K562 (cell line): Measurements from ENCODE around the gene ZNF598. TPM values are rescaled to one million over a fixed set of nuclear protein-coding genes. Genes with fewer than 3 reads are reported as not detected.

Source experiments
- ARID2 ChIP-seq: fragments of 450-650 bp; IDR thresholded peaks from 2 replicates; pipeline ENCODE4 v1.6.1; 2017; ENCODE audit warnings: antibody characterized with exemption, mild to moderate bottlenecking
- BRF1 ChIP-seq: IDR thresholded peaks from 3 replicates; pipeline ENCODE4 v1.6.1; 2011; ENCODE audit warnings: borderline replicate concordance, mild to moderate bottlenecking; ENCODE audit not compliant: insufficient read length; ENCODE audit errors: extremely low read depth
- DNMT1 ChIP-seq: fragments of 450-650 bp; IDR thresholded peaks from 2 replicates; pipeline ENCODE4 v1.6.1; 2016; ENCODE audit warnings: antibody characterized with exemption, mild to moderate bottlenecking
- IRF2 ChIP-seq: sonication (generic); formaldehyde crosslinking; IDR thresholded peaks from 2 replicates; pipeline ENCODE4 v1.8.1; 2022; ENCODE audit warnings: mild to moderate bottlenecking, missing genetic modification reagents
- MBD2 ChIP-seq: sonication (generic); IDR thresholded peaks from 2 replicates; pipeline ENCODE4 v1.6.1; 2016; ENCODE audit warnings: low read depth, borderline replicate concordance
- MYNN ChIP-seq, 2 experiments: sonication (generic); formaldehyde crosslinking in 1 of 2; IDR thresholded peaks; 2 replicates each; pipeline versions ENCODE4 v1.5.0 to v1.6.1; 2016 to 2020; ENCODE audit warnings: antibody characterized with exemption in 1 of 2, missing genetic modification reagents in 1 of 2
- NBN ChIP-seq: fragments of 450-650 bp; IDR thresholded peaks from 2 replicates; pipeline ENCODE4 v1.6.1; 2016; ENCODE audit warnings: low read depth, mild to moderate bottlenecking
- POU5F1 ChIP-seq: fragments of 150-350 bp; IDR thresholded peaks from 2 replicates; pipeline ENCODE4 v1.6.1; 2014; ENCODE audit warnings: borderline replicate concordance, low read length, low read depth, mild to moderate bottlenecking; ENCODE audit not compliant: partially characterized antibody
- RNF2 ChIP-seq: sonication (generic); IDR thresholded peaks from 2 replicates; pipeline ENCODE4 v1.6.1; 2016
- TAL1 ChIP-seq: fragments of 450-650 bp; IDR thresholded peaks from 2 replicates; pipeline ENCODE4 v1.6.1; 2016; ENCODE audit warnings: mild to moderate bottlenecking
- TGIF2 ChIP-seq: sonication (generic); formaldehyde crosslinking; IDR thresholded peaks from 2 replicates; pipeline ENCODE4 v1.8.1; 2022; ENCODE audit warnings: mild to moderate bottlenecking, missing genetic modification reagents, moderate library complexity
- ZBED1 ChIP-seq: IDR thresholded peaks from 2 replicates; pipeline ENCODE4 v1.6.1; 2014
- ZBTB1 ChIP-seq: sonication (generic); formaldehyde crosslinking; IDR thresholded peaks from 2 replicates; pipeline ENCODE4 v1.8.1; 2023; ENCODE audit warnings: missing genetic modification reagents, low read depth, mild to moderate bottlenecking, borderline replicate concordance
- ZFX ChIP-seq: sonication (generic); formaldehyde crosslinking; IDR thresholded peaks from 2 replicates; pipeline ENCODE4 v1.8.0; 2022; ENCODE audit warnings: mild to moderate bottlenecking, missing genetic modification reagents, moderate library complexity
- ZNF174 ChIP-seq: fragments of 250-450 bp; sonication (Bioruptor Pico); IDR thresholded peaks from 2 replicates; pipeline ENCODE4 v1.4.0; 2020; ENCODE audit warnings: mild to moderate bottlenecking
- ZNF184 ChIP-seq: sonication (generic); formaldehyde crosslinking; IDR thresholded peaks from 2 replicates; pipeline ENCODE4 v1.5.0; 2020; ENCODE audit warnings: missing genetic modification reagents
- ZNF212 ChIP-seq: fragments of 450-650 bp; formaldehyde crosslinking; IDR thresholded peaks from 2 replicates; pipeline ENCODE4 v1.4.0; 2020; ENCODE audit warnings: mild to moderate bottlenecking
- polyA plus RNA-seq, 8 experiments: library from polyadenylated mRNA; depleted of rRNA in 4 of 8; stranded (reverse) in 5 of 8; unstranded in 3 of 8; fragments of >200 nt; fragmentation: Nextera tagmentation in 2 of 8; fragmentation: Illumina TruSeq in 1 of 8; extraction: Ambion mirVana in 2 of 8; extraction: Trizol in 1 of 8; gene quantifications; 2 replicates each; pipeline versions ENCODE4 v1.2.1 to v1.2.3, GENCODE V29; 2011 to 2014; ENCODE audit warnings: inconsistent platforms in 1 of 8, missing spikeins in 1 of 8
- total RNA-seq, 7 experiments: library from RNA; depleted of rRNA in 6 of 7; stranded (reverse); fragments of >200 nt in 6 of 7; fragmentation: Illumina TruSeq in 2 of 7; extraction: Trizol in 2 of 7; gene quantifications; 2 replicates each; pipeline versions ENCODE4 v1.2.1 to v1.2.3, GENCODE V29; 2011 to 2021; ENCODE audit warnings: low replicate concordance in 1 of 7
- TF ChIP-seq, protein P1 (sequence below): fragments of 450-650 bp; IDR thresholded peaks from 2 replicates; pipeline ENCODE4 v1.6.1; 2016; ENCODE audit warnings: low read depth
- TF ChIP-seq, protein P2 (sequence below): sonication (generic); formaldehyde crosslinking; IDR thresholded peaks from 2 replicates; pipeline ENCODE4 v1.8.0; 2022; ENCODE audit warnings: mild to moderate bottlenecking, missing genetic modification reagents, borderline replicate concordance

Gene ZNF598
- total and polyA plus RNA-seq, 9 of the 15 experiments (the other 6 are each of a cell fraction or from before 2014, with no cell fraction given) = 0.11 to 115 (median 29.6) TPM

DNA sequence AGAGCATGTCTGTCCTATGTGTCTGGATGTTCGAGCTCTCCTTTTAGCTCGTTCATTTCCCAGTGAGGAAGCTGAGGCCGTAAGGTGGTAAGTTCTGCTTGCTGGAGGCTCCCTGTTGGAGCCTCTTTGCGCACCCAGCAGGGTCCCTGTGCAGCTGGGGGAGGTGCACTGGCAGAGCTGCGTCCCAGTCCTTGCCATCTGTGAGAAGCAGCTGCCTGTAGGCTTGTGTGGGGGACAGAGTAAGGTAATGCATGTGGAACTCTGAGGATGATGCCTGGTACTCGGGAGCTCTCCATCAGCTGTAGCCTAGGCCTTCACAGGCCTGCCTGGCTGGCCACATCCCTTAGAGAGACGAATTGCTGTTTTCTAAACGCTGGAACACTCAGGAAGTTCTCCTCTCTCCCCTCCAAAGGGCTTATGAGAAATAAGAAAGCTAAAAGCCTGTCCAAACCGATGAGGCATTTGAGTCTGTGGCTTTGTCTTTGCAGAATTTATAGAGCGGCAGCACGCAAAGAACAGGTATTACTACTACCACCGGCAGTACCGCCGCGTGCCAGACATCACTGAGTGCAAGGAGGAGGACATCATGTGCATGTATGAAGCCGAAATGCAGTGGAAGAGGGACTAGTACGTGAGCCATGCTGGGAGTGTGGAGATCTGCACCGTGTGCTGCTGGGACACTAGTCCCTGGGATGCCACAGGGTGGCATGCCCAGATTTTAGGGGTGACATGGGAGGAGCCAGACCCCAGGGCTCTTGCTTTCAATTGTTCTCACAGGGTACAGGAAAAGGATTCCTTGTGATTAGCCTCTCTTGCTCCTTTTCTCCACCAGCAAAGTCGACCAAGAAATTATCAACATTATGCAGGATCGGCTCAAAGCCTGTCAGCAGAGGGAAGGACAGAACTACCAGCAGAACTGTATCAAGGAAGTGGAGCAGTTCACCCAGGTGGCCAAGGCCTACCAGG lies 48.7 kb downstream of the ZNF598 start (continued):
- TF ChIP-seq, protein P1, sequence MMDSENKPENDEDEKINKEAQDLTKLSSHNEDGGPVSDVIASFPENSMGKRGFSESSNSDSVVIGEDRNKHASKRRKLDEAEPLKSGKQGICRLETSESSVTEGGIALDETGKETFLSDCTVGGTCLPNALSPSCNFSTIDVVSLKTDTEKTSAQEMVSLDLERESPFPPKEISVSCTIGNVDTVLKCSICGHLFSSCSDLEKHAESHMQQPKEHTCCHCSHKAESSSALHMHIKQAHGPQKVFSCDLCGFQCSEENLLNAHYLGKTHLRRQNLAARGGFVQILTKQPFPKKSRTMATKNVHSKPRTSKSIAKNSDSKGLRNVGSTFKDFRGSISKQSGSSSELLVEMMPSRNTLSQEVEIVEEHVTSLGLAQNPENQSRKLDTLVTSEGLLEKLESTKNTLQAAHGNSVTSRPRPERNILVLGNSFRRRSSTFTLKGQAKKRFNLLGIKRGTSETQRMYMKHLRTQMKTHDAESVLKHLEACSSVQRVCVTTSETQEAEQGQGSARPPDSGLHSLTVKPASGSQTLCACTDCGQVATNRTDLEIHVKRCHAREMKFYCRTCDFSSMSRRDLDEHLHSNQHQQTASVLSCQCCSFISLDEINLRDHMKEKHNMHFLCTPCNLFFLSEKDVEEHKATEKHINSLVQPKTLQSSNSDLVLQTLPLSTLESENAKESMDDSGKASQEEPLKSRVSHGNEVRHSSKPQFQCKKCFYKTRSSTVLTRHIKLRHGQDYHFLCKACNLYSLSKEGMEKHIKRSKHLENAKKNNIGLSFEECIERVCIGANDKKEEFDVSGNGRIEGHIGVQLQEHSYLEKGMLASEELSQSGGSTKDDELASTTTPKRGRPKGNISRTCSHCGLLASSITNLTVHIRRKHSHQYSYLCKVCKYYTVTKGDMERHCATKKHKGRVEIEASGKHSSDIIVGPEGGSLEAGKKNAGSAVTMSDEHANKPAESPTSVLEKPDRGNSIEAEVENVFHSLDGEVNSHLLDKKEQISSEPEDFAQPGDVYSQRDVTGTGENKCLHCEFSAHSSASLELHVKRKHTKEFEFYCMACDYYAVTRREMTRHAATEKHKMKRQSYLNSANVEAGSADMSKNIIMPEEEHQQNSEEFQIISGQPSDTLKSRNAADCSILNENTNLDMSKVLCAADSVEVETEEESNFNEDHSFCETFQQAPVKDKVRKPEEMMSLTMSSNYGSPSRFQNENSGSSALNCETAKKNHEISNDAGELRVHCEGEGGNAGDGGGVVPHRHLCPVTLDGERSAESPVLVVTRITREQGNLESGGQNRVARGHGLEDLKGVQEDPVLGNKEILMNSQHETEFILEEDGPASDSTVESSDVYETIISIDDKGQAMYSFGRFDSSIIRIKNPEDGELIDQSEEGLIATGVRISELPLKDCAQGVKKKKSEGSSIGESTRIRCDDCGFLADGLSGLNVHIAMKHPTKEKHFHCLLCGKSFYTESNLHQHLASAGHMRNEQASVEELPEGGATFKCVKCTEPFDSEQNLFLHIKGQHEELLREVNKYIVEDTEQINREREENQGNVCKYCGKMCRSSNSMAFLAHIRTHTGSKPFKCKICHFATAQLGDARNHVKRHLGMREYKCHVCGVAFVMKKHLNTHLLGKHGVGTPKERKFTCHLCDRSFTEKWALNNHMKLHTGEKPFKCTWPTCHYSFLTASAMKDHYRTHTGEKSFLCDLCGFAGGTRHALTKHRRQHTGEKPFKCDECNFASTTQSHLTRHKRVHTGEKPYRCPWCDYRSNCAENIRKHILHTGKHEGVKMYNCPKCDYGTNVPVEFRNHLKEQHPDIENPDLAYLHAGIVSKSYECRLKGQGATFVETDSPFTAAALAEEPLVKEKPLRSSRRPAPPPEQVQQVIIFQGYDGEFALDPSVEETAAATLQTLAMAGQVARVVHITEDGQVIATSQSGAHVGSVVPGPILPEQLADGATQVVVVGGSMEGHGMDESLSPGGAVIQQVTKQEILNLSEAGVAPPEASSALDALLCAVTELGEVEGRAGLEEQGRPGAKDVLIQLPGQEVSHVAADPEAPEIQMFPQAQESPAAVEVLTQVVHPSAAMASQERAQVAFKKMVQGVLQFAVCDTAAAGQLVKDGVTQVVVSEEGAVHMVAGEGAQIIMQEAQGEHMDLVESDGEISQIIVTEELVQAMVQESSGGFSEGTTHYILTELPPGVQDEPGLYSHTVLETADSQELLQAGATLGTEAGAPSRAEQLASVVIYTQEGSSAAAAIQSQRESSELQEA = no peak
- TF ChIP-seq TGIF2 (no peak), ZNF184 (CRISPR knock-in tag) (no peak), ZFX (CRISPR knock-in tag) (peak; percentile 65), ARID2 (no peak), POU5F1 (no peak), IRF2 (CRISPR knock-in tag) (no peak), MYNN (IDR thresholded peaks at IDR 0.05) (peak; percentile 85), MYNN (CRISPR knock-in tag; IDR thresholded peaks at IDR 0.05) (no peak), BRF1 (no peak), ZBED1 (peak; percentile 84), ZNF174 (CRISPR knock-in tag) (no peak), ZBTB1 (CRISPR knock-in tag) (no peak), NBN (no peak), MBD2 (peak; percentile 17), DNMT1 (0 out of 2 replicates have a peak, but pooled peaks have one; percentile 14), RNF2 (no peak), TAL1 (no peak), ZNF212 (CRISPR knock-in tag) (no peak)
- TF ChIP-seq, protein P2, sequence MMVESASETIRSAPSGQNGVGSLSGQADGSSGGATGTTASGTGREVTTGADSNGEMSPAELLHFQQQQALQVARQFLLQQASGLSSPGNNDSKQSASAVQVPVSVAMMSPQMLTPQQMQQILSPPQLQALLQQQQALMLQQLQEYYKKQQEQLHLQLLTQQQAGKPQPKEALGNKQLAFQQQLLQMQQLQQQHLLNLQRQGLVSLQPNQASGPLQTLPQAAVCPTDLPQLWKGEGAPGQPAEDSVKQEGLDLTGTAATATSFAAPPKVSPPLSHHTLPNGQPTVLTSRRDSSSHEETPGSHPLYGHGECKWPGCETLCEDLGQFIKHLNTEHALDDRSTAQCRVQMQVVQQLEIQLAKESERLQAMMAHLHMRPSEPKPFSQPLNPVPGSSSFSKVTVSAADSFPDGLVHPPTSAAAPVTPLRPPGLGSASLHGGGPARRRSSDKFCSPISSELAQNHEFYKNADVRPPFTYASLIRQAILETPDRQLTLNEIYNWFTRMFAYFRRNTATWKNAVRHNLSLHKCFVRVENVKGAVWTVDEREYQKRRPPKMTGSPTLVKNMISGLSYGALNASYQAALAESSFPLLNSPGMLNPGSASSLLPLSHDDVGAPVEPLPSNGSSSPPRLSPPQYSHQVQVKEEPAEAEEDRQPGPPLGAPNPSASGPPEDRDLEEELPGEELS = peak; percentile 58; the same call in 1 of the 2 replicates
